Adrenal gland (tissue), 12 donors: ENCODE data around the gene KCNB1. TPM values are rescaled to one million over a fixed set of nuclear protein-coding genes. Genes with fewer than 3 reads are reported as not detected.
A peak's percentile ranks its signal among the peaks of the same experiment; 100 is the strongest.

Experiments
- DNase-seq, 7 donors: peaks; one replicate each; pipeline ENCODE4 v3.0.0-alpha.2; 2019 to 2020
- H3K27ac ChIP-seq, 5 donors: fragments of 200-600 bp; sonication (generic) in 4 of 5; 1 replicate in 3 of 5; 2 replicates in 2 of 5; pipeline versions ENCODE4 v1.5.1 to v1.8.0; 2016 to 2020; ENCODE audit warnings: mild to moderate bottlenecking in 1 of 5
- H3K27me3 ChIP-seq: fragments of 200-600 bp; 2 replicates; pipeline ENCODE4 v1.8.0; 2021
- H3K36me3 ChIP-seq, 2 donors: fragments of 200-600 bp; replicated peaks in 1 of 2; 1 replicate in 1 of 2; 2 replicates in 1 of 2; pipeline versions ENCODE4 v1.5.1 to v1.8.0; 2018 to 2022
- H3K4me1 ChIP-seq, 2 donors: fragments of 200-600 bp; replicated peaks in 1 of 2; 1 replicate in 1 of 2; 2 replicates in 1 of 2; pipeline versions ENCODE4 v1.5.1 to v1.8.0; 2018 to 2021
- H3K4me3 ChIP-seq, 4 donors: fragments of 200-600 bp; sonication (generic) in 3 of 4; one replicate each; pipeline ENCODE4 v1.5.1; 2016 to 2018
- H3K9me3 ChIP-seq, 3 donors: fragments of 200-600 bp; sonication (generic) in 1 of 3; replicated peaks in 1 of 3; 1 replicate in 2 of 3; 2 replicates in 1 of 3; pipeline versions ENCODE4 v1.5.1 to v1.8.0; 2016 to 2021
- POLR2A ChIP-seq, 2 donors: fragments of 450-650 bp; IDR thresholded peaks; one replicate each; pipeline ENCODE4 v1.6.1; 2017; ENCODE audit warnings: antibody characterized with exemption in 2 of 2, mild to moderate bottlenecking in 2 of 2, moderate library complexity in 1 of 2
- WGBS, 4 donors: extraction: QIAGEN DNeasy Blood & Tissue Kit in 2 of 4; methylation state at CpG; one replicate each; pipeline versions ENCODE4 v1.1.5 to v1.1.7; 2013 to 2017; 5-methylcytosine and 5-hydroxymethylcytosine counted together
- intact Hi-C, 2 donors: fragments of 100-400 bp; cut with DNase I; formaldehyde crosslinking; loops; one replicate each; pipeline versions ENCODE4 v1.14.1 to v1.15.0; 2022 to 2023
- polyA plus RNA-seq, 3 donors: library from polyadenylated mRNA; stranded (reverse); fragments of 200-250 nt in 2 of 3; fragments of 350-450 nt in 1 of 3; fragmentation: Illumina TruSeq in 1 of 3; extraction: RNeasy Lipid Tissue Mini Kit (QIAGEN cat#74804) in 1 of 3; gene quantifications; one replicate each; pipeline ENCODE4 v1.2.3, GENCODE V29; 2013 to 2014
- total RNA-seq, 9 donors: library from RNA; depleted of rRNA in 4 of 9; stranded (reverse); fragments of >200 nt in 4 of 9; fragments of 120-200 nt in 1 of 9; fragmentation: NEBNext Ultra II Directional in 1 of 9; extraction: Animal tissue kit (Norgen Biotek cat#: 25700) in 1 of 9; gene quantifications; one replicate each; pipeline versions ENCODE4 v1.1.0 to v1.2.4, GENCODE V29; 2013 to 2023
- TF ChIP-seq, protein P1 (sequence below), 6 experiments: fragments of 450-650 bp in 4 of 6; fragments of 200-600 bp in 2 of 6; sonication (generic) in 1 of 6; IDR thresholded peaks; 1 replicate in 5 of 6; 2 replicates in 1 of 6; pipeline versions ENCODE4 v1.5.1 to v1.8.0; 2016 to 2021; ENCODE audit warnings: antibody characterized with exemption in 6 of 6, mild to moderate bottlenecking in 2 of 6, moderate library complexity in 1 of 6
- donor health status: healthy with polysubstance abuse.
- donor health status: Bipolar disorder and iron deficiency.
- donor health status: DM: yes; HTN: yes; CAD: no.
- donor health status: DM: no; HTN: no; CAD: no.
- donor health status: DM: no; HTN: no; CAD: no.
- donor health status: DM: yes; HTN: yes; CAD: no.

KCNB1 gene
- total and polyA plus RNA-seq, 12 donors = 0.11 to 8.2 (median 1.3) TPM

DNA sequence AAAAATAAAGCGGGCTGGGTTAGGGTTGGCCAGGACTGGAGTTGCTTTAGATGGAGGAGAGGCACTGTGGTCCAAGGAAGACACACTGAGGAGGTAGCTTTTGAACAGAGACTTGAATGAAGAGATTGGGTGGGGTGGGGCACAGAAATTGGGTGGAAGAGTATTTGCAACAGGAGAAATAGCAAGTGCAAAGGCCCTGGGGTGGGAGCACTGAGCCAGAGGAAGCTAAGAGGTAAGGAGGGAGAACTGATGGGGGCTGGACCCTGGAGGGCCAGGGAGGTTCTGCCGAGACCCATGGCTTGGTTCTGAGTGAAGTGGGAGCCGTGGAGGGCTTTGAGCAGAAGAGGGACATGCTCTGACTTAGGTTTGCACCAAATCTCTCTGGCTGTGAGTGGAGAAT lies 45.4 kb downstream of the KCNB1 start:
- Histone ChIP-seq H3K9me3 (no peaks in the 10 kb centered on the region), H3K36me3 (no peaks in the 10 kb centered on the region), H3K27me3 (no peaks in the 10 kb centered on the region), H3K4me3 (no peak overlapping the region), H3K27ac (no peak overlapping the region), H3K4me1 (no peaks in the 10 kb centered on the region)
- 63 to 87% (median 85%) methylated on average over 3 of the region's 3 CpGs for WGBS, 4 donors
- TF ChIP-seq, protein P1, sequence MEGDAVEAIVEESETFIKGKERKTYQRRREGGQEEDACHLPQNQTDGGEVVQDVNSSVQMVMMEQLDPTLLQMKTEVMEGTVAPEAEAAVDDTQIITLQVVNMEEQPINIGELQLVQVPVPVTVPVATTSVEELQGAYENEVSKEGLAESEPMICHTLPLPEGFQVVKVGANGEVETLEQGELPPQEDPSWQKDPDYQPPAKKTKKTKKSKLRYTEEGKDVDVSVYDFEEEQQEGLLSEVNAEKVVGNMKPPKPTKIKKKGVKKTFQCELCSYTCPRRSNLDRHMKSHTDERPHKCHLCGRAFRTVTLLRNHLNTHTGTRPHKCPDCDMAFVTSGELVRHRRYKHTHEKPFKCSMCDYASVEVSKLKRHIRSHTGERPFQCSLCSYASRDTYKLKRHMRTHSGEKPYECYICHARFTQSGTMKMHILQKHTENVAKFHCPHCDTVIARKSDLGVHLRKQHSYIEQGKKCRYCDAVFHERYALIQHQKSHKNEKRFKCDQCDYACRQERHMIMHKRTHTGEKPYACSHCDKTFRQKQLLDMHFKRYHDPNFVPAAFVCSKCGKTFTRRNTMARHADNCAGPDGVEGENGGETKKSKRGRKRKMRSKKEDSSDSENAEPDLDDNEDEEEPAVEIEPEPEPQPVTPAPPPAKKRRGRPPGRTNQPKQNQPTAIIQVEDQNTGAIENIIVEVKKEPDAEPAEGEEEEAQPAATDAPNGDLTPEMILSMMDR (IDR thresholded peaks at IDR 0.05) = no peak
- TF ChIP-seq POLR2A (IDR thresholded peaks at IDR 0.05) = no peak
- no peak for DNase-seq
- intact Hi-C loops = no loop called here

DNA sequence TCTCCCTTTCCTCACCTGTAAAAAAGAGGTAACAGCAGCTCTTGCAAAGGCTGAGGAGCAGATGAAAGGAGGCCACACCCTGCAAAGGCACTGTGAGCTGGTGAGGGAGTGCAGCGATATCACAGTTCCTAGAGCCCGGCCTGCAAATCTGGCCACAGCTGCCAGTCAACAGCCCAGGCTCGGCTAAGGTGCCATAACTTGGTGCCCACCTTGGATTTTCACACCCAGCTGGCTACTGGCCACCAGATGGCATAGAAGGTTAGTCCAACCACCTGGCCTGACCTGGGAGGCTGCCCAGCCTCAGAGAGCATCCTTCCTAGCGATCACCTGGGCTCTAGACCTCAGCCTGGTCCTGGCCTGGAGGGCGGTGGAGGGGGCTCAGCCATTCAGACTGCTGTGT lies 46.8 kb downstream of the KCNB1 start:
- H3K9me3 ChIP-seq = no peaks in the 10 kb centered on the region
- intact Hi-C loops = no loop called here
- TF ChIP-seq, protein P1 (IDR thresholded peaks at IDR 0.05) = no peak
- no peak for TF ChIP-seq POLR2A (IDR thresholded peaks at IDR 0.05)
- H3K36me3 ChIP-seq = no peaks in the 10 kb centered on the region
- WGBS, 4 donors = 86 to 97% (median 94%) methylated on average over 4 to 5 of the region's 5 CpGs
- H3K4me3 ChIP-seq = no peak overlapping the region
- H3K27ac ChIP-seq = no peak overlapping the region
- DNase-seq = no peak
- no peaks in the 10 kb centered on the region for H3K4me1 ChIP-seq
- no peaks in the 10 kb centered on the region for H3K27me3 ChIP-seq

DNA sequence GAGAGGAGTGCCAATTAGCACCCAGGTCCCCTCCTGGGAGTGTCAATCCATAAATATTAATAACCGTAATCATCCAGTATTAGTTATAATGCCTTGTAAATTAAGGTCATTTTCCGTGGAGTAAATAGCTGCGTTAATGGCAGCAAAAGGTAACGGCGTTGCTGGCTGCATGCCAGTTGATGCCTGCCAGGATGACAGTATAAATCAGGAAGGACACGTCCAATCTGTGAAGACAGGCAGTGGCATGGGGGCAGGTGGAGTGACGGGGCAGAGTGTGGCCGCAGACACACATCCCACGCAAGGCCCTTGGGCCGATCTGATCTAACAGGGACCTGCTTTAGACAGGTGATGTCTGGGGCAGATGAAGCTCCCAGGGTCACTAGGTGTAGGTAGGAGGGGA lies 49.1 kb downstream of the KCNB1 start:
- WGBS, 4 donors = 56 to 65% (median 62%) methylated on average over 10 of the region's 10 CpGs
- H3K4me3 ChIP-seq = no peak overlapping the region
- TF ChIP-seq, protein P1 (IDR thresholded peaks at IDR 0.05) = no peak
- TF ChIP-seq POLR2A (IDR thresholded peaks at IDR 0.05) = no peak
- H3K4me1 ChIP-seq = no peaks in the 10 kb centered on the region
- no peaks in the 10 kb centered on the region for H3K9me3 ChIP-seq
- H3K36me3 ChIP-seq = no peaks in the 10 kb centered on the region
- peak in 1 of 7 donors; percentile 62 for DNase-seq
- intact Hi-C loops = no loop called here
- H3K27me3 ChIP-seq = no peaks in the 10 kb centered on the region
- no peak overlapping the region for H3K27ac ChIP-seq

DNA sequence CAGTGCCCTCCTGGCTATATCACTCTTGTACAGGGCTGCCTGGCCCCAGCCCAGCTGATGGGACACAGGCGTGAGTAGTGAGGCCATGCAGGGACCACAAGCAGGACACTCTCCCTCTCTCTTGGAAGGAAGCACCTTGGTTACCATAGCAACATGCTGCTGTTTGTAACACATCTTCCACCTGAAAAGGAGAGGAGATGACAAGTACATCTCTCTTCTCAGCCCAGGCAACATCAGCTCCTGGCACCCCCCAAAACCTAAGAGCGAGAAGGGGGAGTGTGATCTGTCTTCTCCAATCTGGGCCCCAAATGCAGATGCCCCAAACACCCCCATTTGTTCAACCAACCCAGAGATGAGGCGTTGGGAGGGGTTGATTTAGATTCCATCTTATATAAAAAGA lies 49.9 kb downstream of the KCNB1 start:
- H3K27me3 ChIP-seq = no peaks in the 10 kb centered on the region
- no peak overlapping the region for H3K27ac ChIP-seq
- H3K9me3 ChIP-seq = no peaks in the 10 kb centered on the region
- no peaks in the 10 kb centered on the region for H3K4me1 ChIP-seq
- H3K36me3 ChIP-seq = no peaks in the 10 kb centered on the region
- 70 to 79% (median 74%) methylated on average over 2 to 3 of the region's 3 CpGs for WGBS, 4 donors
- intact Hi-C loops = no loop called here
- TF ChIP-seq, protein P1 (IDR thresholded peaks at IDR 0.05) = no peak
- TF ChIP-seq POLR2A (IDR thresholded peaks at IDR 0.05) = no peak
- no peak for DNase-seq
- H3K4me3 ChIP-seq = no peak overlapping the region
